PC-9 (cell line): ENCODE data around the gene KPNA1.

Source experiments
- EZH2 ChIP-seq: fragments of 200-600 bp; sonication (generic); IDR thresholded peaks from 2 replicates; pipeline ENCODE4 v1.8.0; 2017; ENCODE audit warnings: antibody characterized with exemption, low read depth
- TF ChIP-seq, protein P1 (sequence below): fragments of 200-600 bp; sonication (generic); conservative IDR thresholded peaks from 2 replicates; pipeline ENCODE4 v1.6.1; 2017; ENCODE audit warnings: mixed run types, antibody characterized with exemption, mild to moderate bottlenecking, moderate library complexity

DNA sequence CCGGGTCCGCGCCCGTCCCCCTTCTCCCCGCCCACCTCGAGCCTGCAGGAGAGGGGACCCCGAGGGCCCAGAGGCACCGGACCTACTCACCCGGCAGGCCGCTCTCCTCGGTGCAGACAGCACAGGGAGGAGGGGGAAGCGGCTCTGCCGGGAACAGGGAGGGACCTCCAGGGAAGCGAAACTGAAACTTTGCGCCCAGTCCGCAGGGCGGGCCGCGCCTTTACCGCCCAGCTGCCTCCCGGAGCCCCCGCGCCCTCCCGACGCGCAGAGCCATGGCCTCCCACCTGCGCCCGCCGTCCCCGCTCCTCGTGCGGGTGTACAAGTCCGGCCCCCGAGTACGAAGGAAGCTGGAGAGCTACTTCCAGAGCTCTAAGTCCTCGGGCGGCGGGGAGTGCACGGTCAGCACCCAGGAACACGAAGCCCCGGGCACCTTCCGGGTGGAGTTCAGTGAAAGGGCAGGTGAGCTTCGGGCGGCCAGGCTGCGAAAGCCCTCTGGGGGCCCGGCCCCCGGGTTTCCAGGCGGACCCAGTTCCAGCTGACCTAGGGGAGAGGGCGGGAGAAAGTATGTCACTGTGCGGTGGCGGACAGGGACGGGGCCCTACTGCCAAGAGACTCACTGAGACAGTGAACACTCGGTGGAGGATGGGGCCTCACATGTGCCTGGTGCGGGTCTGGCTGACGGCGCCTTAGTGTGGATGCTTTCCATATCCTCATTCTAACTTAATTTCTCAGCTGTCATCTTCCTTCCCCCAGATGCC lies 49.6 kb upstream of the KPNA1 start, which contains the start of the genes DTX3L and PARP9:
- TF ChIP-seq, protein P1, sequence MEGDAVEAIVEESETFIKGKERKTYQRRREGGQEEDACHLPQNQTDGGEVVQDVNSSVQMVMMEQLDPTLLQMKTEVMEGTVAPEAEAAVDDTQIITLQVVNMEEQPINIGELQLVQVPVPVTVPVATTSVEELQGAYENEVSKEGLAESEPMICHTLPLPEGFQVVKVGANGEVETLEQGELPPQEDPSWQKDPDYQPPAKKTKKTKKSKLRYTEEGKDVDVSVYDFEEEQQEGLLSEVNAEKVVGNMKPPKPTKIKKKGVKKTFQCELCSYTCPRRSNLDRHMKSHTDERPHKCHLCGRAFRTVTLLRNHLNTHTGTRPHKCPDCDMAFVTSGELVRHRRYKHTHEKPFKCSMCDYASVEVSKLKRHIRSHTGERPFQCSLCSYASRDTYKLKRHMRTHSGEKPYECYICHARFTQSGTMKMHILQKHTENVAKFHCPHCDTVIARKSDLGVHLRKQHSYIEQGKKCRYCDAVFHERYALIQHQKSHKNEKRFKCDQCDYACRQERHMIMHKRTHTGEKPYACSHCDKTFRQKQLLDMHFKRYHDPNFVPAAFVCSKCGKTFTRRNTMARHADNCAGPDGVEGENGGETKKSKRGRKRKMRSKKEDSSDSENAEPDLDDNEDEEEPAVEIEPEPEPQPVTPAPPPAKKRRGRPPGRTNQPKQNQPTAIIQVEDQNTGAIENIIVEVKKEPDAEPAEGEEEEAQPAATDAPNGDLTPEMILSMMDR = no peak
- TF ChIP-seq EZH2 = no peak
